Panc1 (cell line): ENCODE results near the gene AP4E1. TPM values are rescaled to one million over a fixed set of nuclear protein-coding genes. Genes with fewer than 3 reads are reported as not detected.
"Not testable (repeated sequence)": the region's sequence is repeated elsewhere in the genome, so short reads cannot be mapped to it uniquely, and the experiment has no call there.

Experiments
- ATAC-seq: fragments of 200-7000 bp; cut with Tn5 transposase; 2 replicates; pipeline ENCODE4 v1.9.1; 2020; ENCODE audit warnings: mild to moderate bottlenecking, moderate library complexity
- BruUV-seq: library from RNA; stranded (reverse); fragments of 400-500 nt; replicated peaks from 2 replicates; lab custom pipeline; 2021; lab: Mats Ljungman, UMichigan
- CTCF ChIA-PET: fragments of 300-600 bp; sonication (Branson Sonifier 250); formaldehyde crosslinking; loops from one replicate; lab custom pipeline; 2022; ENCODE audit warnings: antibody characterized with exemption; lab: Charles Lee
- POLR2A ChIA-PET: fragments of 300-600 bp; sonication (Branson Sonifier 250); formaldehyde crosslinking; loops from one replicate; lab custom pipeline; 2022; ENCODE audit warnings: antibody characterized with exemption; lab: Charles Lee
- DNase-seq: peaks from one replicate; pipeline ENCODE4 v3.0.0-alpha.2; 2010; ENCODE audit warnings: low read depth, low spot score
- H3K27ac ChIP-seq: 2 replicates; pipeline ENCODE4 v1.5.1; 2011; ENCODE audit warnings: mild to moderate bottlenecking, low read length, inconsistent platforms
- H3K27me3 ChIP-seq: fragments of 200-500 bp; sonication (Bioruptor generic); 2 replicates; pipeline ENCODE4 v1.6.0; 2014; ENCODE audit warnings: low read length, inconsistent platforms; ENCODE audit not compliant: control insufficient read depth, insufficient read depth
- H3K36me3 ChIP-seq: fragments of 200-500 bp; sonication (Bioruptor generic); 2 replicates; pipeline ENCODE4 v1.5.1; 2014; ENCODE audit warnings: inconsistent platforms, mild to moderate bottlenecking, low read length, moderate library complexity; ENCODE audit not compliant: control insufficient read depth, insufficient read depth
- H3K4me1 ChIP-seq: 2 replicates; pipeline ENCODE4 v1.5.1; 2011; ENCODE audit warnings: inconsistent platforms, mild to moderate bottlenecking, low read length, moderate library complexity; ENCODE audit not compliant: control insufficient read depth, insufficient read depth
- H3K4me3 ChIP-seq, 2 experiments: 2 replicates each; pipeline ENCODE4 v1.5.1; 2011 to 2012; ENCODE audit warnings: low read depth in 2 of 2, low read length in 2 of 2, mild to moderate bottlenecking in 2 of 2, inconsistent platforms in 1 of 2, moderate library complexity in 1 of 2
- H3K9me3 ChIP-seq: fragments of 200-500 bp; sonication (Bioruptor generic); 2 replicates; pipeline ENCODE4 v1.5.1; 2014; ENCODE audit warnings: low read depth, mild to moderate bottlenecking, inconsistent platforms, low read length, moderate library complexity; ENCODE audit not compliant: control insufficient read depth, insufficient read depth
- CTCF ChIP-seq: fragments of 450-650 bp; IDR thresholded peaks from 2 replicates; pipeline ENCODE4 v1.5.1; 2017; ENCODE audit warnings: mild to moderate bottlenecking
- POLR2AphosphoS5 ChIP-seq: IDR thresholded peaks from 2 replicates; pipeline ENCODE4 v1.6.1; 2012; ENCODE audit warnings: mild to moderate bottlenecking, low read depth, low read length, moderate library complexity
- SIN3A ChIP-seq: IDR thresholded peaks from 2 replicates; pipeline ENCODE4 v1.6.1; 2012; ENCODE audit warnings: low read depth, mild to moderate bottlenecking, low read length, moderate library complexity, borderline replicate concordance; ENCODE audit not compliant: insufficient read depth
- TCF7L2 ChIP-seq: IDR thresholded peaks from 2 replicates; pipeline ENCODE4 v1.6.1; 2011; ENCODE audit warnings: mild to moderate bottlenecking, low read depth, low read length, inconsistent platforms
- in situ Hi-C: cut with HindIII; loops from 2 replicates; pipeline ENCODE4 v1.10.0; 2016; ENCODE audit warnings: low sequenced_read_pairs, low pct_unique_long_range_greater_than_20kb
- intact Hi-C: fragments of 100-400 bp; cut with micrococcal nuclease; formaldehyde crosslinking; loops from one replicate; pipeline ENCODE4 v1.10.0; 2022; ENCODE audit not compliant: unreplicated experiment
- total RNA-seq: library from RNA; stranded (reverse); gene quantifications from one replicate; pipeline ENCODE4 v1.2.1, GENCODE V29; 2021; ENCODE audit not compliant: unreplicated experiment
- TF ChIP-seq, protein P1 (sequence below), 2 experiments: IDR thresholded peaks; 2 replicates each; pipeline ENCODE4 v1.6.1; 2011 to 2012; ENCODE audit warnings: low read depth in 2 of 2, control low read depth in 1 of 2, low read length in 1 of 2, mild to moderate bottlenecking in 1 of 2, moderate library complexity in 1 of 2; ENCODE audit not compliant: insufficient read depth in 1 of 2

AP4E1 gene
- total RNA-seq, 1 experiment from 2014 or later: 13.6 TPM

DNA sequence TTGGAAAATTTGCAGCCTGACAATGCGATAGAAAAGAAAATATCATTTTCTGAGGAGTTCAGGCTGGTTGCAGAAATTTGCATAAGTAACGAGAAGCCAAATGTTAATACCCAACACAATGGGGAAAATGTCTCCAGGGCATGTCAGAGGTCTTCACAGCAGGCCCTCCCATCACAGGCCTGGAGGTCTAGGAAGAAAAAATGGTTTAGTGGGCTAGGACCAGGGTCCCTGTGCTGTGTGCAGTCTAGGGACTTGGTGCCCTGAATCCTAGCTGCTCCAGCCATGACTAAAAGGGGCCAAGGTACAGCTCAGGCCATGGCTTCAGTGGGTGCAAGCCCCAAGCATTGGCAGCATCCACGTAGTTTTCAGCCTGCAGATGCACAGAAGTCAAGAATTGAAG is 14.5 kb upstream of the AP4E1 start:
- no peak for DNase-seq
- no peaks in the 10 kb centered on the region for H3K27me3 ChIP-seq
- H3K36me3 ChIP-seq: no peaks in the 10 kb centered on the region
- H3K9me3 ChIP-seq: no peaks in the 10 kb centered on the region
- H3K4me1 ChIP-seq: no peaks in the 10 kb centered on the region
- H3K4me3 ChIP-seq: no peak overlapping the region
- in situ Hi-C loops: no loop called here
- intact Hi-C loops: no loop called here
- ChIA-PET CTCF (no interaction called here), POLR2A (no interaction called here)
- BruUV-seq: no TSS peak
- TF ChIP-seq CTCF: no peak
- TF ChIP-seq TCF7L2: no peak
- no peak for TF ChIP-seq SIN3A
- no peak for TF ChIP-seq POLR2AphosphoS5
- TF ChIP-seq, protein P1, sequence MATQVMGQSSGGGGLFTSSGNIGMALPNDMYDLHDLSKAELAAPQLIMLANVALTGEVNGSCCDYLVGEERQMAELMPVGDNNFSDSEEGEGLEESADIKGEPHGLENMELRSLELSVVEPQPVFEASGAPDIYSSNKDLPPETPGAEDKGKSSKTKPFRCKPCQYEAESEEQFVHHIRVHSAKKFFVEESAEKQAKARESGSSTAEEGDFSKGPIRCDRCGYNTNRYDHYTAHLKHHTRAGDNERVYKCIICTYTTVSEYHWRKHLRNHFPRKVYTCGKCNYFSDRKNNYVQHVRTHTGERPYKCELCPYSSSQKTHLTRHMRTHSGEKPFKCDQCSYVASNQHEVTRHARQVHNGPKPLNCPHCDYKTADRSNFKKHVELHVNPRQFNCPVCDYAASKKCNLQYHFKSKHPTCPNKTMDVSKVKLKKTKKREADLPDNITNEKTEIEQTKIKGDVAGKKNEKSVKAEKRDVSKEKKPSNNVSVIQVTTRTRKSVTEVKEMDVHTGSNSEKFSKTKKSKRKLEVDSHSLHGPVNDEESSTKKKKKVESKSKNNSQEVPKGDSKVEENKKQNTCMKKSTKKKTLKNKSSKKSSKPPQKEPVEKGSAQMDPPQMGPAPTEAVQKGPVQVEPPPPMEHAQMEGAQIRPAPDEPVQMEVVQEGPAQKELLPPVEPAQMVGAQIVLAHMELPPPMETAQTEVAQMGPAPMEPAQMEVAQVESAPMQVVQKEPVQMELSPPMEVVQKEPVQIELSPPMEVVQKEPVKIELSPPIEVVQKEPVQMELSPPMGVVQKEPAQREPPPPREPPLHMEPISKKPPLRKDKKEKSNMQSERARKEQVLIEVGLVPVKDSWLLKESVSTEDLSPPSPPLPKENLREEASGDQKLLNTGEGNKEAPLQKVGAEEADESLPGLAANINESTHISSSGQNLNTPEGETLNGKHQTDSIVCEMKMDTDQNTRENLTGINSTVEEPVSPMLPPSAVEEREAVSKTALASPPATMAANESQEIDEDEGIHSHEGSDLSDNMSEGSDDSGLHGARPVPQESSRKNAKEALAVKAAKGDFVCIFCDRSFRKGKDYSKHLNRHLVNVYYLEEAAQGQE (IDR thresholded peaks at IDR 0.05; ENCODE audit: insufficient read depth in 1 of 2, low read depth in 2 of 2, low read length in 1 of 2): no peak
- H3K27ac ChIP-seq: no peak overlapping the region
- ATAC-seq: no peak

DNA sequence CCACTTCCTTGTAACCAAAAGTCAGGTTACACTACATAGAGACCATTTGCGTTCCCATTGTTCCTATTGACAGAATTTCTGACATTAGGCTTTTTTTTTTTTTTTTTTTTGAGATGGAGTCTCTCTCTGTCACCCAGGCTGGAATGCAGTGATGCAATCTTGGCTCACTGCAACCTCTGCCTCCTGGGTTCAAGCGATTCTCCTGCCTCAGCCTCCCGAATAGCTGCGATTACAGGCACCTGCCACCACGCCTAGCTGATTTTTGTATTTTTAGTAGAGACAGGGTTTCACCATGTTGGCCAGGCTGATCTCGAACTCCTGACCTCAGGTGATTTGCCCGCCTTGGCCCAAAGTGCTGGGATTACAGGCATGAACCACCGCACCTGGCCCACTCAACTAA is 7.1 kb upstream of the AP4E1 start:
- BruUV-seq, CTCF ChIA-PET, H3K4me1 ChIP-seq, H3K27me3 ChIP-seq, ATAC-seq, H3K9me3 ChIP-seq, DNase-seq, intact Hi-C loops, H3K36me3 ChIP-seq, in situ Hi-C loops, H3K4me3 ChIP-seq, H3K27ac ChIP-seq, POLR2A ChIA-PET: not testable (repeated sequence)

- in situ Hi-C loops: no loop called here
Observed at GRCh38 chr15:50904211-50904610, 4.3 kb upstream of the AP4E1 start.

More at GRCh38 chr15:50904211-50904610, 4.3 kb upstream of the AP4E1 start:
- TF ChIP-seq, protein P1 (IDR thresholded peaks at IDR 0.05; ENCODE audit: insufficient read depth in 1 of 2, low read depth in 2 of 2, low read length in 1 of 2): no peak
- TF ChIP-seq POLR2AphosphoS5 (no peak), SIN3A (no peak), CTCF (no peak), TCF7L2 (no peak)
- H3K9me3 ChIP-seq: no peaks in the 10 kb centered on the region
- no peak overlapping the region for H3K4me3 ChIP-seq
- ATAC-seq (no peak), DNase-seq (no peak)
- no TSS peak for BruUV-seq
- no peak overlapping the region for H3K27ac ChIP-seq
- peaks cover 8% of the 10 kb centered on the region; the same call in 1 of the 2 replicates for H3K4me1 ChIP-seq
- H3K27me3 ChIP-seq: no peaks in the 10 kb centered on the region
- ChIA-PET POLR2A (no interaction called here), CTCF (interaction anchor here (0.7 kb wide), 1 partner anchor 26 kb away, joined by 4 read pairs; no protein-coding TSS in a partner anchor)
- intact Hi-C loops: no loop called here
- H3K36me3 ChIP-seq: no peaks in the 10 kb centered on the region; the same call in 1 of the 2 replicates
